Omental fat pad (tissue), 4 donors: Measurements from ENCODE around the gene URM1. TPM values are rescaled to one million over a fixed set of nuclear protein-coding genes. Genes with fewer than 3 reads are reported as not detected.

Experiments used
- ATAC-seq: fragments of 150-250 bp; one replicate; pipeline ENCODE4 v1.9.1; 2016; ENCODE audit warnings: mild to moderate bottlenecking, moderate library complexity; ENCODE audit not compliant: low FRiP score
- DNase-seq: peaks from one replicate; pipeline ENCODE4 v3.0.0-alpha.2; 2019; ENCODE audit warnings: low spot score
- CTCF ChIP-seq, 3 donors: fragments of 450-650 bp; IDR thresholded peaks; one replicate each; pipeline ENCODE4 v1.5.1; 2016 to 2017; ENCODE audit warnings: antibody characterized with exemption in 3 of 3, mild to moderate bottlenecking in 3 of 3, moderate library complexity in 2 of 3
- total RNA-seq, 4 donors: library from RNA; depleted of rRNA; stranded (reverse); fragments of >200 nt; gene quantifications; one replicate each; pipeline ENCODE4 v1.1.0, GENCODE V29; 2016

URM1 gene
- total RNA-seq = 10 to 100 TPM; 19.8 to 26.0 (median 23.8) TPM

GRCh38 chr9:128370752-128371629 lies at the start of gene URM1:
Gene URM1, plus strand, starts transcription at chr9:128371374. Its CDS starts 7 bp downstream, at chr9:128371381.
- TF ChIP-seq CTCF (IDR thresholded peaks at IDR 0.05) = no peak
- ATAC-seq (peak; percentile 97), DNase-seq (peak; percentile 84)

DNA sequence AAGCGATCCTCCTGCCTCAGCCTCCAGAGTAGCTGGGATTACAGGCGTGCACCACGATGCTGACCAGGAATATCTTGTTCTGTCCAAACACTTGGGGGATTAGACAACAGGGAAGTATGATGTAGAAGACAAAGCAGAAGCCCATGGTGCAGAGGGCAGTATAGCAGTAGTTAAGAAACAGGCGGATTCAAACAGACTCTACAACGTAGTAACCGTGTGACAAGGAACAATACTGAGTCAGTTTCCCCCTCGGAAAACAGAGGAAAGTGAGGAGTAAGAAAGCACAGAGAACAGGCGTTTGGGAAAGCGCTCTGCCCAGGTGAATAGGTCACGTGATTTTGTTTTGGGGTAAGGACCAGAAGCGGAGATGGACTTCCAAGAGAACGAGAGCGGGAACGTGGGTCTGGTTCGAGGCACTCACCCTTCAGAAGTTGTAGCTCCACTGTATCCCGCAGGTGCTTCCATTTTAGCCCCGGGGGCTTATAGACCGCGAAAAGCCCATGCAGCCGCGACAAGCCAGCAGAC lies 49.2 kb upstream of the URM1 start:
- TF ChIP-seq CTCF (IDR thresholded peaks at IDR 0.05) = no peak
- no peak for ATAC-seq

DNA sequence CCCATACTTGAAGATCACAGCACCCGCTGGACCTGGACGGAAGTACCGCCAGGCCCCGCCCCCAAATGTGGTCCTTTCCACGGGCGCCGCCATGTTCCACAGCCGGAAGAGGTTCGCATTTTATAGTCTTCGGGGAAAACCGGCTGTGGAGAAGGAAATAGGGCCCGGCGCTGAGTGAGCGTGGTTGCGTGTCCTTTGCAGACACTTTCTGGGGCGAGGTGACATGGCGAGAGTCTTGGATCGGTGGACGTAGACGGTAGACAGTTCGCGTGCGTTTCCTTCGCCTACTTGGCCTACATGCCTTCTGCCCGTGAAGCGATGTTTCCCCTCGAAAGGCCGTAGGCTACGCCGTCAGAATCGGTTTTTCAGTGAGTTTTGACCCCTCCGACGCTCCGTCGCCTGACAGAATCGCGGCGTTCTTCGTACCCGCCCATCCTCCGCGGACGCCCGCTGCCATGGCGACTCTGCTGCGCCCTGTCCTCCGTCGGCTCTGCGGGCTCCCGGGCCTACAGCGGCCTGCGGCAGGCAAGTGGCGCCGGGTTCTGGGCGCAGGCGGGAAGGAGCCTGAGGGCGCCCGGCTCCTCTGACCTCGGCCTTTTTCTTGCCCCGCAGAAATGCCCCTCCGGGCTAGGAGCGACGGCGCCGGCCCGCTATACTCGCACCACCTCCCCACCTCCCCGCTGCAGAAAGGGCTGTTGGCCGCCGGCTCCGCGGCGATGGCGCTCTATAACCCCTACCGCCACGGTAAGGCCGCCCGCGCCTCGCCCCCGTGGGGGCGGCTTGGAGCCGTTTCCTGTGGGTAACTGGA lies 48.6 kb upstream of the URM1 start, which contains the start of the genes COQ4 and TRUB2:
Gene COQ4 (plus strand): TSS at position 436 of the 808 bp plus-strand sequence. CDS start 20 bp downstream, at position 456.
Gene TRUB2 (minus strand): TSS at position 44 of the 808 bp plus-strand sequence. CDS start 39 bp downstream, at position 5.
- ATAC-seq (peak; percentile 96), DNase-seq (peak; percentile 64)
- no peak for TF ChIP-seq CTCF (IDR thresholded peaks at IDR 0.05)

More for the DNA sequence above, 49.2 kb upstream of the URM1 start:
- DNase-seq = no peak

DNA sequence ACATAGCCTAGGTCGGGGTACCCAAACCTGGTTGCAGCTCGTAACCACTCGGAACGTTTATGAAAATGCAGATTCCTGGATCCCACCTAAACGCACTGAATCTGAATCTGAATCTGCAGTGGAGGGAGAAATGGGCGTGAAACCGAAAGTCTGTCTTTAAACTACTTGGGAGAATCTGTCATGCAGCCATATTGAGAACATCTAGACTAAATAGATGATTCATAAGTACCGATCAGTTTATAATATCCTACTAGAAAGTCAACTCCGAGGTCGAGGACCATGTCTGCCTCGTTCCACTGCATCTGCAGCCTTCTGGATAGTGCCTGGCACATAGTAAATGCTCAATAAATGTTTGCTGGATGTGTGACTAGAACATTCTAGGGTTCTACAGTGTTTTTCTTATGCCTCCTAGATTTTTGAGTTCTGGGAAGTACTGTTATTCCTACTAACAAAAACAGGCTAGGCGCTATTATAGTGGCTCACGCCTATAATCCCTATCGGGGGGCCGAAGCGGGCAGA lies 47.9 kb upstream of the URM1 start:
- TF ChIP-seq CTCF (IDR thresholded peaks at IDR 0.05) = no peak
- no peak for ATAC-seq
- no peak for DNase-seq

- ATAC-seq = no peak
- no peak for DNase-seq
- TF ChIP-seq CTCF (IDR thresholded peaks at IDR 0.05) = no peak
Observed at GRCh38 chr9:128323791-128324190, 47.4 kb upstream of the URM1 start.

GRCh38 chr9:128324401-128324800 lies 46.8 kb upstream of the URM1 start:
- ATAC-seq = no peak
- no peak for DNase-seq
- TF ChIP-seq CTCF (IDR thresholded peaks at IDR 0.05) = no peak
